Measurements from ENCODE around the gene VDAC2.

- TF ChIP-seq POLR2A (IDR thresholded peaks at IDR 0.05) (no peak), CTCF (IDR thresholded peaks at IDR 0.05) (no peak)
Observed at GRCh38 chr10:75186310-75186709, 24.3 kb upstream of the VDAC2 start.

Data from Peyer's patch (tissue), 4 donors.